NOMO-1 treated with DMSO at 0.1 percent for 48 hours (cell line): Measurements from ENCODE around the gene ARHGAP30.
"Not testable (repeated sequence)": the region's sequence is repeated elsewhere in the genome, so short reads cannot be mapped to it uniquely, and the experiment has no call there.

Source experiments
- DNase-seq: peaks from one replicate; lab custom pipeline; 2025; ENCODE audit not compliant: unreplicated experiment; lab: John Stamatoyannopoulos, UW

ARHGAP30 gene

GRCh38 chr1:161070761-161071160, 1.1 kb upstream of the ARHGAP30 start:
- no peak for DNase-seq

- no peak for DNase-seq
Measured at GRCh38 chr1:161069241-161069640, 450 bp downstream of the ARHGAP30 start.

- peak; percentile 92 for DNase-seq
Measured at GRCh38 chr1:161068306-161069234, 1.1 kb downstream of the ARHGAP30 start.

- DNase-seq: no peak
Measured at GRCh38 chr1:161066694-161067093, 3.0 kb downstream of the ARHGAP30 start.

- DNase-seq: not testable (repeated sequence)
Measured at GRCh38 chr1:161065681-161066080, 4.0 kb downstream of the ARHGAP30 start.

- not testable (repeated sequence) for DNase-seq
Measured at GRCh38 chr1:161063936-161064335, 5.8 kb downstream of the ARHGAP30 start.

GRCh38 chr1:161061419-161061818, 8.3 kb downstream of the ARHGAP30 start:
- no peak for DNase-seq

GRCh38 chr1:161059293-161059692, 10.4 kb downstream of the ARHGAP30 start:
- DNase-seq: no peak

- DNase-seq: no peak
Measured at GRCh38 chr1:161054805-161055204, 14.9 kb downstream of the ARHGAP30 start.

GRCh38 chr1:161054232-161054631, 15.5 kb downstream of the ARHGAP30 start:
- DNase-seq: no peak

GRCh38 chr1:161052899-161053298, 16.8 kb downstream of the ARHGAP30 start:
- DNase-seq: no peak

- no peak for DNase-seq
Measured at GRCh38 chr1:161051219-161051618, 18.5 kb downstream of the ARHGAP30 start.

GRCh38 chr1:161048949-161049722, 20.6 kb downstream of the ARHGAP30 start:
- no peak for DNase-seq

- no peak for DNase-seq
Measured at GRCh38 chr1:161047436-161048420, 22.0 kb downstream of the ARHGAP30 start.

GRCh38 chr1:161046605-161047228, 23.0 kb downstream of the ARHGAP30 start:
- DNase-seq: peak; percentile 96

GRCh38 chr1:161045736-161046604, 23.7 kb downstream of the ARHGAP30 start, which contains the start of gene USF1:
Gene USF1, minus strand, starts transcription at chr1:161045977. Its CDS starts 2,702 bp downstream, at chr1:161043275.
- DNase-seq: peak; percentile 95

- DNase-seq: peak; percentile 99
Measured at GRCh38 chr1:161044908-161045735, 24.6 kb downstream of the ARHGAP30 start.

- DNase-seq: no peak
Measured at GRCh38 chr1:161044535-161044907, 25.2 kb downstream of the ARHGAP30 start.
